ENCODE data around the gene SLC12A4.

Gene SLC12A4

DNA sequence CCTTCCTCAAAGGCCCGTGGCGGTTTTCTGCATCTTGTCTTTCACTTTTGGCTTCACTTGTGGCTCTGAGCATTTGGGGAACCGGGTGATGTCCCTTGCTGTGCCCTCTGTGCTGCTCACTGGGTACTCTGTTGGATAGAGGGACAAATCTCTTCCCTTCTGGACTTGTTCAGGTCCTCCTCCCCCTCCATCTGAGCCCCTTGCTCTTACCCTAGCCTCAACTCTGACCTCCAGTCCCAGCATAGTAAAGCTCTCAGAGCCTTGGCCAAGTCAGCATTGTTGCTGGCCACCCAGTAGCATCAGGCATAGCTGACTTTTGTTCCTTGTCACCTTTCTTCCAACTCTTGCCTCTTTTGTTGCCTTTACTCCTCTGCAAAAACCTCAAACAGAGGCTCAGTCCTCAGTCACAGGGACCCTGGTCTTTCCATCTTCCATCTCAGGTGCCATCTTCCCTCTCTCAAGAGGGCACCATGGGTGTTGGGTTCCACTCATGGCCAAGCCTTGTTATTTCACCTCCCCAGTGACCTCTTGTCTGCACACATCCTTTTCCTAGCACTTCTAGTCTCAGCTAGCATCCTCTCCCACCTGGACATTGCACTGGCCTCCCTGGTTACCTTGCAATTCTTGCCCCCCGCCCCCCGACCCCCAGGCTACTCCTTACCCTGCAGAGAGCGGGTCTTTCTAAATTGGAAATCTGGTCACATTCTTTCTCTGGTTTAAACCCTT lies 31.4 kb downstream of the SLC12A4 start:
- peak; percentile 92 for DNase-seq
- peaks cover 42% of the 10 kb centered on the region for H3K36me3 Mint-ChIP-seq
- CTCF ChIA-PET, result interaction anchor here (0.6 to 1.9 kb wide), 7 partner anchors 10 to 292 kb away, joined by 3 to 7 read pairs (median 5); partner anchors contain the start of gene CARMIL2
- H3K4me3 Mint-ChIP-seq, result peak overlapping the region; percentile 98
- peak overlapping the region; percentile 95 for H3K27ac Mint-ChIP-seq
- no peaks in the 10 kb centered on the region for H3K27me3 Mint-ChIP-seq
- H3K4me1 Mint-ChIP-seq, result peaks cover 61% of the 10 kb centered on the region
- no peaks in the 10 kb centered on the region for H3K9me3 Mint-ChIP-seq

DNA sequence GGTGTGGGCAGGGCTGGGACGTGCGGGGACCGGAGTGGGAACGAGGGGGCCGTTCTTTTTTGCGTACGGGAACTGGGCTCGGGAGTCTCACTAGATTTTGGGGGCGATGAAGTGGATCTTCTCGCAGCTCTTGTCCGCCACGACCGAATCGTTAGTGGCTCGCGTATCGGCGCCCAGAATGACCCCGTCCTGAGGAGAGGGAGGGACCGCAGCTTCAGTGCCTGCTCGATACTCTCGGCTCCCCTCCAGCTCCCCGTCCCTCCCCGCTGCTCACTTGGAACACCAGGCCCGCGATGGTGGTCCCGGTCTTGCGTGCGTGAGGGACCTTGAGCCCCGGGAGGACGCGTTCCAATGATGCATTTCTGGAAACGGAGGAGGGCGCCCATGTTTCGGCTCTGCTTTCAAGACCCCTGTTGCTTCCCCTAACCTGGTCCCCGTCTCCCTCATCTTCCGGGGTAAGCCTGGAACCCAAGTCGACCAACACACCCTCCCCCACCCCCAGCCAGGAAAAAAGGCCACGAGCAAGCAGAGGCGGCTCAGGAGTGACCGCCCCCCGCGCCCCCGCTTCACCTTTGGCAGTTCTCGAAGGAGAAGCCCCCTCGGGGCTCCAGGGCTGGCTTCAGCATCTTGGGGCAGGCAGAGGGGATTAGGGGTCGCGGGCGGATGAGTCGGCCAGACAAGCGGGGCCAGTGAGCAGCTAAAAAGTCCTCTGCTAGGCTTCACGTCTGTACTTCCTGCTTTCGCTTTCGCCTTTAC lies 32.1 kb downstream of the SLC12A4 start, which contains the start of gene PSMB10:
Gene PSMB10, minus strand, starts transcription at position 727 of the 756 bp plus-strand sequence. Its CDS starts 101 bp downstream, at position 626.
- H3K27me3 Mint-ChIP-seq, result no peaks in the 10 kb centered on the region
- no peak for DNase-seq
- peak within 1 kb of the TSS; percentile 98 for H3K4me3 Mint-ChIP-seq
- peaks cover 39% of the 10 kb centered on the region for H3K36me3 Mint-ChIP-seq
- H3K9me3 Mint-ChIP-seq, result no peaks in the 10 kb centered on the region
- H3K4me1 Mint-ChIP-seq, result peaks cover 53% of the 10 kb centered on the region
- H3K27ac Mint-ChIP-seq, result peak within 1 kb of the TSS; percentile 95
- CTCF ChIA-PET, result interaction anchor here (0.6 to 2.7 kb wide), 11 partner anchors 10 to 865 kb away, joined by 3 to 11 read pairs (median 3); partner anchors contain the start of genes DDX28, DUS2 and NRN1L

DNA sequence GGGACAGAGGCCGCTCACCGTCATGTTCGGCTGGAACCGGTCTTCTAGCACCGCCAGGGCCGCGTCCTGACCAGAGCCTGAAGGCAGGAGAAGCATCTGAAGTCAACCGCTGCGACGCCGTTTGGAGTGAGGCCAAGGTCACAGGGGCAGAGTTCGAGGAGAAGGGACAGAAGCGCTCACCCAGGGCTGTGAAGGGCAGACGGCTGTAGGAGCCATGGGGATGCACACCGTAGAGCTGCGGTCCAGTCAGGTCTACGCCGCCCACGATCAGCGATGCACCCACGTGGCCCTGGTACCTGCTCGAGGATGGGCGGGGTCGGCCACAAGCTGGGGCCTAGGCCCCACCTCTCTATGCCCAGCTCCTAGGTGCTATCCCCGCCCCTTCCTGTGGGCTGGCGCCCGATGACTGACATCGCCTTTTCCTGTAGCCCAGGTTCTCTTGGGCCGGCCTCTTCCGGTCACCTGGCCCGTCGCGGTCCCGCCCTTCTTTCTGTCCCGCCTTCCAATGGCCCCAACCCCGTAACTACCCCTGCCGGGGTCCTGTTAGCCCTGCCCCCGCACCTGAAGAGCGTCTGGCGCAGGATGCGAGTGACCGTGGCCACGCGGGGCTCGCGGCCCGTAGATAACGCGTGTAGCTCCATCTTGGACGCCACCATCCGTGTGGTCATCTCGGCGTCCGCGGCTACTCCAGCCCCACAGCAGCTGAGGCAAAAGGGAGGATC lies 32.9 kb downstream of the SLC12A4 start:
- Mint-ChIP-seq H3K27ac (peak overlapping the region; percentile 95), H3K9me3 (no peaks in the 10 kb centered on the region), H3K4me3 (peak overlapping the region; percentile 98), H3K4me1 (peaks cover 46% of the 10 kb centered on the region), H3K36me3 (peaks cover 40% of the 10 kb centered on the region), H3K27me3 (no peaks in the 10 kb centered on the region)
- CTCF ChIA-PET, result interaction anchor here (0.6 to 2.7 kb wide), 9 partner anchors 9 to 865 kb away, joined by 3 to 11 read pairs (median 4); partner anchors contain the start of genes DDX28, DUS2 and NRN1L
- peak; percentile 98 for DNase-seq

DNA sequence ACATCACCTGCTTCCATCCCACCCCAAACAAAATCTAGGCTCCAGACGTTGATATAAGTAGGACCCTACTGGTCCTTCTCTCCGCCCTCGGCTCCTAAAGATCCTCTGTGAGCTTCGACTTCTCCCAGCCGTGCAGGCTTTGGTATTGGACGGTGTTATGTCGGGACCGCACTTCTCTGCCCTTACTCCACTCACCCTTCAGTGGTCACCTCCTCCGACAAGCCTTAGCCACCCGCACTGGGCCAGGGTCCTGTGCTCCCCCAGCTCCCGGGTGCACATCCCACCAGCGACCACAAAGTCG lies 33.4 kb downstream of the SLC12A4 start:
- no peaks in the 10 kb centered on the region for H3K9me3 Mint-ChIP-seq
- H3K36me3 Mint-ChIP-seq, result peaks cover 37% of the 10 kb centered on the region
- no peaks in the 10 kb centered on the region for H3K27me3 Mint-ChIP-seq

DNA sequence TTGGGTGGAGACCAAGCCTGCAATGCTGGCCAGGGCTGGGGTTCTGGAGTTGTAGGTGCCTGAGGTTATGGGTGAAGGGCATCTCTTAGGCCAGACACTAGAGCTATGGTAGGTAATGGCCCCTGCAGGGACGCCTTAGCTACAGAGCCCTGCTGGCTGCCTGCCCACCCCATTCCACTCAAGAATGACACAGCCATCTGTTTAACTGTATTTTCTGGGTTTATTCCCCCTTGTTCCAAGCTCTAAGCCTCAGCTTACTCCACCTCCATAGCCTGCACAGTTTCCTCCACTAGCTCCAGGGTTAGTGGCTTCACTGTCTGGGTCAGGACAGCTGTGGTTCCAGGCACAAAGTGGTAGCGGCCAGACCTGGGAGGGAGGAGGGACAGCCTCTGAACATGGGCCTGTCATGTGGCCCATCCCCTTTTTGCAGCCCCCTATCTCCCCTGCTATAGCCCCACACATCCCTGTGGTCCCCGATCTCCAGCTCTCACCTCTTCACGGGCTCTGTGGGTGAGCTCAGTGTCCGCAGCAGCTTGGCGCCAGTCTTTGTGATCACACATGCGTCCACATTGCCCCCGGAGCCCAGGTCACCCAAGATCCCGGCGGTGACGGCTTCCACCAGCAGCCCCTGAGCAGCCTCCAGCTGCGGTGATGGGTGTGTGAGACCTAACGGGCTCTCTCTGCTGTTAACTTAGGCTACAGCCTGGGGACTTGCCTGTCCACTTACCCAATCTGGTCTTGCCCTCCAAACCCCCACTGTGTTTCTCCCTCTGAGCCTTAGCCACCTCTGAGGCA lies 33.9 kb downstream of the SLC12A4 start:
- peaks cover 35% of the 10 kb centered on the region for H3K4me1 Mint-ChIP-seq
- CTCF ChIA-PET, result interaction anchor here (1.0 to 2.7 kb wide), 5 partner anchors 8 to 262 kb away, joined by 3 to 11 read pairs (median 4); partner anchors contain the start of gene NRN1L
- H3K4me3 Mint-ChIP-seq, result peak overlapping the region; percentile 39
- peaks cover 33% of the 10 kb centered on the region for H3K36me3 Mint-ChIP-seq
- no peak for DNase-seq
- no peaks in the 10 kb centered on the region for H3K9me3 Mint-ChIP-seq
- H3K27me3 Mint-ChIP-seq, result no peaks in the 10 kb centered on the region
- H3K27ac Mint-ChIP-seq, result peak overlapping the region; percentile 64

More for the DNA sequence above, 33.4 kb downstream of the SLC12A4 start:
- Mint-ChIP-seq H3K4me3 (peak overlapping the region; percentile 98), H3K4me1 (peaks cover 41% of the 10 kb centered on the region), H3K27ac (peak overlapping the region; percentile 95)
- no peak for DNase-seq
- CTCF ChIA-PET, result interaction anchor here (1.0 to 2.7 kb wide), 6 partner anchors 9 to 118 kb away, joined by 3 to 11 read pairs (median 4); partner anchors contain the start of genes DDX28, DUS2 and NRN1L

DNA sequence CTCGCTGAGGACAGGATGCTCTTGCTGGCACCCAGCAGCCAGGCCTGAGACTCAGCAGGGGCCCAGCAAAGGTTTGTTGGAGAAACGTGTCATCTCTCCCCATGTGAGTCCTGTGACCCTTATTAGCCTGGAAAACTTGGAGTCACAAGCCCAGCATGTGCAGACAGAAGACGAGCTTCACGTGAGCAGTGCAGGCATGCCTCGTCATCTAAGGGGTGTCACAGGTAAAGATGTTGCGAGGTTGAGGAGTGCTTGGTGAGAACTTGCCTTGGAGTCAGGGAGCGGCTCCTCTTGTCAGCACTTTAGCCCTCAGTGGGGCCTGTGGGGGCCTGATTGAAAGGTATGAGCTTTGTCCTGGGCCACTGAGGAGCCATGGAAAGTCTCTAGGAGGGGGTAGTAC lies 34.6 kb downstream of the SLC12A4 start:
- no peak for DNase-seq
- no peak overlapping the region for H3K4me3 Mint-ChIP-seq
- peak overlapping the region; percentile 64 for H3K27ac Mint-ChIP-seq
- H3K27me3 Mint-ChIP-seq, result no peaks in the 10 kb centered on the region
- H3K36me3 Mint-ChIP-seq, result peaks cover 33% of the 10 kb centered on the region
- peaks cover 29% of the 10 kb centered on the region for H3K4me1 Mint-ChIP-seq
- CTCF ChIA-PET, result interaction anchor here (1.0 to 2.7 kb wide), 4 partner anchors 50 to 261 kb away, joined by 3 to 11 read pairs (median 4); partner anchors contain the start of gene NRN1L
- no peaks in the 10 kb centered on the region for H3K9me3 Mint-ChIP-seq

DNA sequence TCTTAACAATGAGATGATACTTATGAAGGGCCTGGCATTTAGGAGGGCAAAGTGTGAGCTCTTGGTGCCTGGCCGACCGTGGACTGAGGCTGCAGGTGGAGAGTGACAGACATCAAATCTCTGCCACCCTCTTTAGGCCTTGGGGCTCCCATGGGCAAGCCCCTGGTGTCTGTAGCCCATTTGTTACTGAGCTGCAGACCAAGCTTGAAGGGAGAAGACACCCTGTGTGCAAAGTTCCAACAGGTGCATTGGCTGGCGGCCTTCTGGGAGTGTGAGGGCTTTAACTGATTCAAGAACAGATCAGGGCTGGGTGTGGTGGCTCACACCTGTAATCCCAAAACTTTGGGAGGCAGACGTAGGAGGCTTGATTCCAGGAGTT lies 36.0 kb downstream of the SLC12A4 start:
- CTCF ChIA-PET, result interaction anchor here (1.2 kb wide), 1 partner anchor 70 kb away, joined by 3 read pairs; no protein-coding TSS in a partner anchor
- H3K27me3 Mint-ChIP-seq, result no peaks in the 10 kb centered on the region
- no peaks in the 10 kb centered on the region for H3K9me3 Mint-ChIP-seq
- H3K27ac Mint-ChIP-seq, result no peak overlapping the region
- H3K4me3 Mint-ChIP-seq, result no peak overlapping the region
- peaks cover 42% of the 10 kb centered on the region for H3K36me3 Mint-ChIP-seq
- peaks cover 31% of the 10 kb centered on the region for H3K4me1 Mint-ChIP-seq
- no peak for DNase-seq

DNA sequence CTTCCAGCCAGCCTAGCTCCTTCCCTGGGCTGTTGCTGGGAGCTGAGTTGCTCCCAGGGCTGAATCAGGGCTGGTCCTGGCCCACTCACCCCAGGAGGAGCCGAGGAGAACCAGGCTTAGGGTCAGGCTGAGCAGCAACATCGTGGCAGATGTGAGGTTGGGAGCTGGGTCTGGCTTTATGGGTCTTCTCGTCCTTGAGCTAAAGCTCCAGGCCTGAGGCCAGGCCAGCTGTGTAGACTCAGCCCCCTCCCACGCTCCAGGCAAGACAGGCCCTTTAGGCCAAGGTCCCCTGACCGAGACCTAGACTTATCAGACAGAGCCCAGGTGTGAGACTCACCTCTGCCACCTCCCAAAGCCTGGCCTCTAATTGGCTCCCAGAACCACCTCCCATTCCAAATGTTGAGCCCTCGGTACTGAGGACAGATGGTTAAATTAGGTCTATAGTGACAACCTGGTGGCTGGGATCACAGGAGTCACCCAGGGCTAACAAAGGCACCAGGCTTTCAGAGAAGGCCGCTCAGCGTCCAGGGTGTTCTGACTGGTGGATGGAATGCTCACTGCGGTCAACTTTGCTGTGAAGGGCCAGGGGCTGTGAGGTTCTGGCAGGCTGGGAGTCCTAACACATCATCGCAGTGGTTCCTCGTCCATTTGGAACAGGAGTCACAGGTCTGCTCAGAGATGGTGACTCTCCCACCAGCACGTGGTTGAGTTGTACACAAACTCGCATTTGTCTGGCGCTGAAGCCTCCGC lies 36.5 kb downstream of the SLC12A4 start, which contains the start of gene CTRL:
Gene CTRL, minus strand, starts transcription at position 151 of the 750 bp plus-strand sequence. Its CDS starts 10 bp downstream, at position 141.
- Mint-ChIP-seq H3K4me3 (no peak within 1 kb of the TSS), H3K27me3 (no peaks in the 10 kb centered on the region), H3K27ac (peak within 1 kb of the TSS; percentile 47), H3K4me1 (peaks cover 25% of the 10 kb centered on the region), H3K9me3 (no peaks in the 10 kb centered on the region), H3K36me3 (peaks cover 42% of the 10 kb centered on the region)
- CTCF ChIA-PET, result interaction anchor here (0.9 to 6.3 kb wide), 3 partner anchors 10 to 115 kb away, joined by 3 to 49 read pairs (median 5); no protein-coding TSS in a partner anchor
- no peak for DNase-seq

DNA sequence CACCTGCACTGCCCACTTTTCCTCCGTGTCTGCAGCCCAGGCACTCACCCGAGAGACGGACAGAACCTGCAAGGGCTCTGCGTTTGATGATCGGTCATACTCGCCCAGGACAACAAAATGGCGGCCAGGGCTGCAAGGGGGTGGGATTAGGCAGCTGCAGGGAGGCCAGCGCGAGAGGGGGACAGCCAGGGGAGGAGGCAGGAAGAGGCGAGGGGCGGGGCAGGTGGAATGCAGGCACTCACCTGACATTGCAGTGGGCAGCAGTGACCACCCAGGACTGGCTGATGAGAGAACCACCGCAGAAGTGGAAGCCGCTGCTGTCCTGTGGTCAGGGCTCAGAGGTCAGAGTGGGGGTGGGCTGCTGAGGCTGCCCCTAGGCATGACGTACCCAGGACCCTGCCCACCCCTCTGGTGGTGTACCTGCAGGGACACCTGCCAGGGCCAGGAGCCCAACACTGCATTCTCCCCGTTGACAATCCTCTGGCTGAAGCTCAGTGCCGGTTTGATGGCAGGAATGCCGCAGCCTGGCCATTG lies 37.7 kb downstream of the SLC12A4 start:
- DNase-seq, result no peak
- no peak overlapping the region for H3K27ac Mint-ChIP-seq
- CTCF ChIA-PET, result interaction anchor here (1.6 to 6.3 kb wide), 2 partner anchors 48 to 114 kb away, joined by 5 to 49 read pairs; no protein-coding TSS in a partner anchor
- no peaks in the 10 kb centered on the region for H3K27me3 Mint-ChIP-seq
- peaks cover 37% of the 10 kb centered on the region for H3K36me3 Mint-ChIP-seq
- peaks cover 23% of the 10 kb centered on the region for H3K4me1 Mint-ChIP-seq
- H3K4me3 Mint-ChIP-seq, result no peak overlapping the region
- H3K9me3 Mint-ChIP-seq, result no peaks in the 10 kb centered on the region

DNA sequence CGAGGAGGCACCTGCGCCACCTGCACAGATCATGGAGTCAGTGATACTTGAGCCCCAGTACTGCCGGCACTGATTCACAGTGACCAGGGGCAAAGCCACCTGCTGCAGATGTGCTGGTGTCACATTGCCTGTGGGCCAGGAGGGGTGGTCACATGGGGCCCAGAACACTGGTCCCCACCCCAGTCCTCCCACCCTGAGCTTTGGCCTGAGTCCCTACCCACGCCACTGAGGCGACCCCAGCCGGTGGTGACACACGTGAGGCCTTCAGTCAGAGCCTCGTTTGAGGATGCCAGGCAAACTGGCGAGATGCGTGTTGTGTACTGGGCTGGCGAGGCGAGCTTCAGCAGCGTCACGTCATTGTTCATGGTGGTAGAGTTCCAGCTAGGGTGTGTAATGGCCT lies 38.2 kb downstream of the SLC12A4 start:
- CTCF ChIA-PET, result interaction anchor here (1.0 to 6.3 kb wide), 3 partner anchors 11 to 115 kb away, joined by 3 to 49 read pairs (median 16); no protein-coding TSS in a partner anchor
- H3K27me3 Mint-ChIP-seq, result no peaks in the 10 kb centered on the region
- no peak overlapping the region for H3K4me3 Mint-ChIP-seq
- peaks cover 18% of the 10 kb centered on the region for H3K4me1 Mint-ChIP-seq
- no peaks in the 10 kb centered on the region for H3K9me3 Mint-ChIP-seq
- DNase-seq, result no peak
- H3K27ac Mint-ChIP-seq, result no peak overlapping the region
- H3K36me3 Mint-ChIP-seq, result peaks cover 31% of the 10 kb centered on the region

DNA sequence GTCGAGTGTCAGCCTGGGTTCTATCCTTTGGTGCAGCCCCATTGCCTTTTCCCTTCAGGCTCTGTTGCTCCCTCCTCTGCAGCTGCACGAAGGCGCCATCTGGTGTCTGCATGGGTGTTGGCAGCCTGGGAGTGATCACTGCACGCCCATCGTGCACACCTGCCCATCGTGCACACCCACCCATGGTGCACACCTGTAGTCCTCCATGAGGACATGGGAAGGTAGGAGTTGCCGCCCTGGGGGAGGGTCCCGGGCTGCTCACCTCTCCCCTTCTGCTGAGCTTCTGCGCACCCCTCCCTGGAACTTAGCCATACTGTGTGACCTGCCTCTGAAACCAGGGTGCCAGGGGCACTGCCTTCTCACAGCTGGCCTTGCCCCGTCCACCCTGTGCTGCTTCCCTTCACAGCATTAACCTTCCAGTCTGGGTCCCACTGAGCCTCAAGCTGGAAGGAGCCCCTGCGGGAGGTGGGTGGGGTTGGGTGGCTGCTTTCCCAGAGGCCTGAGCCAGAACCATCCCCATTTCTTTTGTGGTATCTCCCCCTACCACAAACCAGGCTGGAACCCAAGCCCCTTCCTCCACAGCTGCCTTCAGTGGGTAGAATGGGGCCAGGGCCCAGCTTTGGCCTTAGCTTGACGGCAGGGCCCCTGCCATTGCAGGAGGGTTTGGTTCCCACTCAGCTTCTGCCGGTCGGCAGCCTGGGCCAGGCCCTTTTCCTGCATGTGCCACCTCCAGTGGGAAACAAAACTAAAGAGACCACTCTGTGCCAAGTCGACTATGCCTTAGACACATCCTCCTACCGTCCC lies 39.7 kb downstream of the SLC12A4 start:
- Mint-ChIP-seq H3K4me3 (no peak overlapping the region), H3K4me1 (peaks cover 4% of the 10 kb centered on the region), H3K27ac (peak overlapping the region; percentile 58), H3K27me3 (no peaks in the 10 kb centered on the region), H3K9me3 (no peaks in the 10 kb centered on the region), H3K36me3 (peaks cover 21% of the 10 kb centered on the region)
- CTCF ChIA-PET, result interaction anchor here (0.6 to 6.3 kb wide), 16 partner anchors 11 to 408 kb away, joined by 3 to 49 read pairs (median 4); partner anchors contain the start of gene NRN1L
- peak; percentile 88 for DNase-seq
